SK-N-SH treated with all-trans-retinoic acid at 6 μM for 48 hours (cell line): ENCODE measurements around the gene MYH14.

Source experiments
- ATAC-seq: fragments of 200-7000 bp; cut with Tn5 transposase; 3 replicates; pipeline ENCODE4 v1.9.1; 2020; ENCODE audit warnings: mild to moderate bottlenecking, moderate library complexity
- ARNTL ChIP-seq: fragments of 450-650 bp; formaldehyde crosslinking; IDR thresholded peaks from 2 replicates; pipeline ENCODE4 v1.5.0; 2020; ENCODE audit warnings: low read depth, mild to moderate bottlenecking, moderate library complexity, borderline replicate concordance
- BACH2 ChIP-seq: fragments of 250-450 bp; sonication (Bioruptor Pico); IDR thresholded peaks from 2 replicates; pipeline ENCODE4 v1.9.0; 2021; ENCODE audit warnings: mild to moderate bottlenecking, borderline replicate concordance
- CSDC2 ChIP-seq: fragments of 250-450 bp; sonication (Bioruptor Pico); IDR thresholded peaks from 2 replicates; pipeline ENCODE4 v1.5.0; 2020; ENCODE audit warnings: mild to moderate bottlenecking, moderate library complexity
- GLIS3 ChIP-seq: fragments of 250-450 bp; sonication (Bioruptor Pico); IDR thresholded peaks from 2 replicates; pipeline ENCODE4 v1.5.0; 2020; ENCODE audit warnings: mild to moderate bottlenecking, moderate library complexity
- ISL1 ChIP-seq: fragments of 250-450 bp; sonication (Bioruptor Pico); IDR thresholded peaks from 2 replicates; pipeline ENCODE4 v2.1.2; 2022; ENCODE audit warnings: mild to moderate bottlenecking, moderate library complexity
- PATZ1 ChIP-seq: fragments of 250-450 bp; sonication (Bioruptor Pico); IDR thresholded peaks from 2 replicates; pipeline ENCODE4 v1.8.0; 2020; ENCODE audit warnings: mild to moderate bottlenecking, moderate library complexity, borderline replicate concordance
- POU6F1 ChIP-seq: fragments of 250-450 bp; sonication (Bioruptor Pico); IDR thresholded peaks from 2 replicates; pipeline ENCODE4 v1.8.0; 2021; ENCODE audit warnings: low read depth, mild to moderate bottlenecking, moderate library complexity, borderline replicate concordance
- PPARA ChIP-seq: fragments of 250-450 bp; sonication (Bioruptor Pico); IDR thresholded peaks from 2 replicates; pipeline ENCODE4 v1.5.0; 2020; ENCODE audit warnings: mild to moderate bottlenecking, borderline replicate concordance
- RARB ChIP-seq: fragments of 250-450 bp; sonication (Bioruptor Pico); IDR thresholded peaks from 2 replicates; pipeline ENCODE4 v1.8.0; 2021; ENCODE audit warnings: mild to moderate bottlenecking, moderate library complexity
- SNAI2 ChIP-seq: fragments of 250-450 bp; sonication (Bioruptor Pico); IDR thresholded peaks from 2 replicates; pipeline ENCODE4 v1.5.0; 2020; ENCODE audit warnings: mild to moderate bottlenecking, moderate library complexity
- TCF4 ChIP-seq: fragments of 250-450 bp; sonication (Bioruptor Pico); IDR thresholded peaks from 2 replicates; pipeline ENCODE4 v1.8.0; 2021; ENCODE audit warnings: mild to moderate bottlenecking, moderate library complexity, borderline replicate concordance
- TOX ChIP-seq: fragments of 250-450 bp; sonication (Bioruptor Pico); IDR thresholded peaks from 2 replicates; pipeline ENCODE4 v1.8.0; 2021; ENCODE audit warnings: mild to moderate bottlenecking, moderate library complexity, borderline replicate concordance
- ZC3H10 ChIP-seq: fragments of 250-450 bp; sonication (Bioruptor Pico); IDR thresholded peaks from 2 replicates; pipeline ENCODE4 v1.5.1; 2021; ENCODE audit warnings: mild to moderate bottlenecking, moderate library complexity
- ZFP3 ChIP-seq: fragments of 250-450 bp; sonication (Bioruptor Pico); IDR thresholded peaks from 2 replicates; pipeline ENCODE4 v1.5.0; 2020; ENCODE audit warnings: mild to moderate bottlenecking, moderate library complexity
- ZFP30 ChIP-seq: fragments of 450-650 bp; formaldehyde crosslinking; IDR thresholded peaks from 2 replicates; pipeline ENCODE4 v1.5.0; 2022; ENCODE audit warnings: mild to moderate bottlenecking, moderate library complexity
- ZNF565 ChIP-seq: fragments of 450-650 bp; formaldehyde crosslinking; conservative IDR thresholded peaks from 2 replicates; pipeline ENCODE4 v1.5.0; 2020; ENCODE audit warnings: low read depth, mild to moderate bottlenecking, moderate library complexity
- ZNF70 ChIP-seq: fragments of 450-650 bp; formaldehyde crosslinking; IDR thresholded peaks from 2 replicates; pipeline ENCODE4 v1.5.0; 2020; ENCODE audit warnings: mild to moderate bottlenecking, moderate library complexity
- ZNF8 ChIP-seq: fragments of 450-650 bp; formaldehyde crosslinking; IDR thresholded peaks from 2 replicates; pipeline ENCODE4 v1.5.0; 2020; ENCODE audit warnings: mild to moderate bottlenecking, moderate library complexity
- TF ChIP-seq, protein P1 (sequence below): fragments of 250-450 bp; sonication (Bioruptor Pico); IDR thresholded peaks from 2 replicates; pipeline ENCODE4 v1.5.1; 2020; ENCODE audit warnings: low read depth, mild to moderate bottlenecking, moderate library complexity
- TF ChIP-seq, protein P2 (sequence below): fragments of 250-450 bp; sonication (Bioruptor Pico); IDR thresholded peaks from 2 replicates; pipeline ENCODE4 v1.5.0; 2020; ENCODE audit warnings: mild to moderate bottlenecking, moderate library complexity
- TF ChIP-seq, protein P3 (sequence below): fragments of 250-450 bp; sonication (Bioruptor Pico); IDR thresholded peaks from 2 replicates; pipeline ENCODE4 v1.5.1; 2021; ENCODE audit warnings: mild to moderate bottlenecking, moderate library complexity

MYH14 gene

DNA sequence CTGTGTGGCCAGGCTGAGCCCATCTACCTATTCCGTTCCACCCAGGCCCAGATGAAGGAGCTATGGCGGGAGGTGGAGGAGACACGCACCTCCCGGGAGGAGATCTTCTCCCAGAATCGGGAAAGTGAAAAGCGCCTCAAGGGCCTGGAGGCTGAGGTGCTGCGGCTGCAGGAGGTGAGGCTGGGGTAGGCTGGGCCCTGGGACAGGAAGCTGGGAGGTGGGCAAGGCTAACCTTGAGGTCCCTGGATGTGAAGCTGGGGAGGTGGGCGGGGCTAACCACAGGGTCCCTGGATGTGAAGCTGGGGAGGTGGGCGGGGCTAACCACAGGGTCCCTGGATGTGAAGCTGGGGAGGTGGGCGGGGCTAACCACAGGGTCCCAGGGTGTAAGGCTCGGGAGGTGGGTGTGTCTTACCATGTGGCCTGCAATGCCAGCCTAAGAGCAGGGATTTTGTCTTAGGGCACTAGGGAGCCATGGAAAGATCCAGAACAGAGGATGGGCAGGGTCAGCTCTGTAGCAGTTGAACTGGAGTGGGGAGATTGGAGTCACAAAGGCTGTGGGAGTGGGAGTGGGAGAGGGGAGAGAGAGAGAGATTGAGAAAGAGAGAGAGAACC, 88.9 kb downstream of the MYH14 start:
- no peak for TF ChIP-seq RARB
- no peak for TF ChIP-seq PPARA
- TF ChIP-seq ZNF70: no peak
- no peak for TF ChIP-seq ZNF565 (CRISPR knock-in tag)
- no peak for ATAC-seq

DNA sequence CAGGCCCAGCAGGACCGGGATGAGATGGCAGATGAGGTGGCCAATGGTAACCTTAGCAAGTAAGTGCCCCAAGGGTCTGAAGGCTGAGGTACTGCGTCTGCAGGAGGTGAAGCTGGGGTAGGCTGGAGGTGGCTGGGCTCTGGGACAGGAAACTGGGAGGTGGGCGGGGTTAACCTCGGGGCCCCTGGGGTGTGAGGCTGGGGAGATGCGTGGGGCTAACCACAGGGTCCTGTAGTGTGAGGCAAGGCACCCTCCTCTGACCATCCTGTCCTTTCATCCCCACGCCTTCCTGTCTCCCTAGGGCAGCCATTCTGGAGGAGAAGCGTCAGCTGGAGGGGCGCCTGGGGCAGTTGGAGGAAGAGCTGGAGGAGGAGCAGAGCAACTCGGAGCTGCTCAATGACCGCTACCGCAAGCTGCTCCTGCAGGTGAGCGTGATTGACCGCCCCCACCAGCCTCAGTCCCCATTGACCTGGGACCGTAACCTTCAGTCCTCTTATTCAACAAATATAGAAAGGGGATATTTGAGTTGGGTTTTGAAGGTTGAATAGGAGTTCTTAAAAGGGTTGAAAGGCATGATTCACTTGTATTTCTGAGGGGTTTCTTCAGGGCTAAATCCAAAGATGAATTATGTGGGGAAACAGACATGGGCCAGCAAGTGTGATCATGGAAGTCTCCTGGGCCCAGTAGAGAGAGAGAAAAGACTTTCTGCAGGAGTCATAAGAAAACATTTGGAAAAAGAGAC, 90.0 kb downstream of the MYH14 start:
- ATAC-seq: no peak

GRCh38 chr19:50300051-50300450, 96.6 kb downstream of the MYH14 start:
- no peak for TF ChIP-seq CSDC2 (CRISPR knock-in tag)
- no peak for TF ChIP-seq PATZ1 (CRISPR knock-in tag)
- no peak for TF ChIP-seq ISL1
- TF ChIP-seq TCF4 (CRISPR knock-in tag): no peak
- no peak for TF ChIP-seq RARB
- TF ChIP-seq, protein P1, sequence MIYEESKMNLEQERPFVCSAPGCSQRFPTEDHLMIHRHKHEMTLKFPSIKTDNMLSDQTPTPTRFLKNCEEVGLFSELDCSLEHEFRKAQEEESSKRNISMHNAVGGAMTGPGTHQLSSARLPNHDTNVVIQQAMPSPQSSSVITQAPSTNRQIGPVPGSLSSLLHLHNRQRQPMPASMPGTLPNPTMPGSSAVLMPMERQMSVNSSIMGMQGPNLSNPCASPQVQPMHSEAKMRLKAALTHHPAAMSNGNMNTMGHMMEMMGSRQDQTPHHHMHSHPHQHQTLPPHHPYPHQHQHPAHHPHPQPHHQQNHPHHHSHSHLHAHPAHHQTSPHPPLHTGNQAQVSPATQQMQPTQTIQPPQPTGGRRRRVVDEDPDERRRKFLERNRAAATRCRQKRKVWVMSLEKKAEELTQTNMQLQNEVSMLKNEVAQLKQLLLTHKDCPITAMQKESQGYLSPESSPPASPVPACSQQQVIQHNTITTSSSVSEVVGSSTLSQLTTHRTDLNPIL (CRISPR knock-in tag): no peak
- no peak for TF ChIP-seq BACH2 (CRISPR knock-in tag)
- TF ChIP-seq POU6F1 (CRISPR knock-in tag): no peak
- TF ChIP-seq GLIS3 (CRISPR knock-in tag): no peak
- TF ChIP-seq ARNTL: no peak
- TF ChIP-seq ZC3H10 (CRISPR knock-in tag): no peak
- TF ChIP-seq, protein P2, sequence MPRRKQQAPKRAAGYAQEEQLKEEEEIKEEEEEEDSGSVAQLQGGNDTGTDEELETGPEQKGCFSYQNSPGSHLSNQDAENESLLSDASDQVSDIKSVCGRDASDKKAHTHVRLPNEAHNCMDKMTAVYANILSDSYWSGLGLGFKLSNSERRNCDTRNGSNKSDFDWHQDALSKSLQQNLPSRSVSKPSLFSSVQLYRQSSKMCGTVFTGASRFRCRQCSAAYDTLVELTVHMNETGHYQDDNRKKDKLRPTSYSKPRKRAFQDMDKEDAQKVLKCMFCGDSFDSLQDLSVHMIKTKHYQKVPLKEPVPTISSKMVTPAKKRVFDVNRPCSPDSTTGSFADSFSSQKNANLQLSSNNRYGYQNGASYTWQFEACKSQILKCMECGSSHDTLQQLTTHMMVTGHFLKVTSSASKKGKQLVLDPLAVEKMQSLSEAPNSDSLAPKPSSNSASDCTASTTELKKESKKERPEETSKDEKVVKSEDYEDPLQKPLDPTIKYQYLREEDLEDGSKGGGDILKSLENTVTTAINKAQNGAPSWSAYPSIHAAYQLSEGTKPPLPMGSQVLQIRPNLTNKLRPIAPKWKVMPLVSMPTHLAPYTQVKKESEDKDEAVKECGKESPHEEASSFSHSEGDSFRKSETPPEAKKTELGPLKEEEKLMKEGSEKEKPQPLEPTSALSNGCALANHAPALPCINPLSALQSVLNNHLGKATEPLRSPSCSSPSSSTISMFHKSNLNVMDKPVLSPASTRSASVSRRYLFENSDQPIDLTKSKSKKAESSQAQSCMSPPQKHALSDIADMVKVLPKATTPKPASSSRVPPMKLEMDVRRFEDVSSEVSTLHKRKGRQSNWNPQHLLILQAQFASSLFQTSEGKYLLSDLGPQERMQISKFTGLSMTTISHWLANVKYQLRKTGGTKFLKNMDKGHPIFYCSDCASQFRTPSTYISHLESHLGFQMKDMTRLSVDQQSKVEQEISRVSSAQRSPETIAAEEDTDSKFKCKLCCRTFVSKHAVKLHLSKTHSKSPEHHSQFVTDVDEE (CRISPR knock-in tag): no peak
- no peak for TF ChIP-seq SNAI2 (CRISPR knock-in tag)
- TF ChIP-seq ZNF70: no peak
- TF ChIP-seq ZNF565 (CRISPR knock-in tag): no peak
- no peak for TF ChIP-seq TOX (CRISPR knock-in tag)
- no peak for ATAC-seq

More for the DNA sequence above, 90.0 kb downstream of the MYH14 start:
- TF ChIP-seq ZFP3 (peak; percentile 94), CSDC2 (CRISPR knock-in tag) (no peak), ZNF8 (CRISPR knock-in tag) (no peak)
- TF ChIP-seq, all 23 proteins: peak for 1

- peak; percentile 79 for ATAC-seq
- TF ChIP-seq ZNF70 (no peak), ZFP3 (no peak), BACH2 (CRISPR knock-in tag) (no peak), TCF4 (CRISPR knock-in tag) (no peak), ISL1 (no peak), ZFP30 (CRISPR knock-in tag) (no peak), TOX (CRISPR knock-in tag) (no peak), SNAI2 (CRISPR knock-in tag) (no peak), RARB (no peak), PPARA (no peak), ARNTL (no peak)
- TF ChIP-seq, protein P2 (CRISPR knock-in tag): no peak
- TF ChIP-seq, protein P3, sequence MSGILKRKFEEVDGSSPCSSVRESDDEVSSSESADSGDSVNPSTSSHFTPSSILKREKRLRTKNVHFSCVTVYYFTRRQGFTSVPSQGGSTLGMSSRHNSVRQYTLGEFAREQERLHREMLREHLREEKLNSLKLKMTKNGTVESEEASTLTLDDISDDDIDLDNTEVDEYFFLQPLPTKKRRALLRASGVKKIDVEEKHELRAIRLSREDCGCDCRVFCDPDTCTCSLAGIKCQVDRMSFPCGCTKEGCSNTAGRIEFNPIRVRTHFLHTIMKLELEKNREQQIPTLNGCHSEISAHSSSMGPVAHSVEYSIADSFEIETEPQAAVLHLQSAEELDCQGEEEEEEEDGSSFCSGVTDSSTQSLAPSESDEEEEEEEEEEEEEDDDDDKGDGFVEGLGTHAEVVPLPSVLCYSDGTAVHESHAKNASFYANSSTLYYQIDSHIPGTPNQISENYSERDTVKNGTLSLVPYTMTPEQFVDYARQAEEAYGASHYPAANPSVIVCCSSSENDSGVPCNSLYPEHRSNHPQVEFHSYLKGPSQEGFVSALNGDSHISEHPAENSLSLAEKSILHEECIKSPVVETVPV (CRISPR knock-in tag): no peak
These were observed 97.6 kb downstream of the MYH14 start for GRCh38 chr19:50300814-50301606.
